Stomach (tissue), 4 donors: ENCODE measurements around the gene LHFPL6.

Experiments
- CTCF ChIP-seq, 7 experiments: fragments of 450-650 bp in 4 of 7; fragments of 200-600 bp in 3 of 7; sonication (generic) in 3 of 7; IDR thresholded peaks; one replicate each; pipeline ENCODE4 v1.5.1; 2016 to 2019; ENCODE audit warnings: antibody characterized with exemption in 7 of 7, control low read depth in 2 of 7, mild to moderate bottlenecking in 1 of 7
- POLR2A ChIP-seq, 4 donors: fragments of 450-650 bp; IDR thresholded peaks; one replicate each; pipeline ENCODE4 v1.6.1; 2016; ENCODE audit warnings: antibody characterized with exemption in 4 of 4, control low read depth in 2 of 4, mild to moderate bottlenecking in 1 of 4, moderate library complexity in 1 of 4

- TF ChIP-seq CTCF (IDR thresholded peaks at IDR 0.05) (no peak), POLR2A (IDR thresholded peaks at IDR 0.05) (no peak)
These were observed 267.3 kb downstream of the LHFPL6 start for GRCh38 chr13:39335721-39336120.
